Kidney (tissue), 14 donors: Measurements from ENCODE around the gene EEIG1. TPM values are rescaled to one million over a fixed set of nuclear protein-coding genes. Genes with fewer than 3 reads are reported as not detected.
A peak's percentile ranks its signal among the peaks of the same experiment; 100 is the strongest.

ENCODE experiments used
- DNase-seq, 5 donors: peaks; one replicate each; pipeline ENCODE4 v3.0.0-alpha.2; 2013 to 2020
- FAIRE-seq: peaks from 2 replicates; lab custom pipeline; 2012; peaks lifted over from hg19 to GRCh38; lab: Jason Lieb, UNC
- H3K27ac ChIP-seq, 2 donors: one replicate each; pipeline ENCODE4 v1.7.0; 2013; ENCODE audit warnings: low read depth in 2 of 2, low read length in 2 of 2, inconsistent platforms in 1 of 2
- H3K27me3 ChIP-seq: one replicate; pipeline ENCODE4 v1.7.1; 2013; ENCODE audit warnings: low read length, inconsistent platforms; ENCODE audit not compliant: control insufficient read depth, insufficient read depth
- H3K36me3 ChIP-seq, 3 donors: one replicate each; pipeline versions ENCODE4 v1.7.0 to v1.7.1; 2013; ENCODE audit warnings: low read length in 3 of 3, control low read depth in 1 of 3, inconsistent platforms in 1 of 3; ENCODE audit not compliant: insufficient read depth in 3 of 3, control insufficient read depth in 2 of 3
- H3K4me1 ChIP-seq, 3 donors: one replicate each; pipeline versions ENCODE4 v1.7.0 to v1.7.1; 2013; ENCODE audit warnings: low read length in 3 of 3, inconsistent platforms in 1 of 3, low read depth in 1 of 3; ENCODE audit not compliant: control insufficient read depth in 2 of 3, insufficient read depth in 2 of 3
- H3K4me3 ChIP-seq, 3 donors: one replicate each; pipeline versions ENCODE4 v1.7.0 to v1.8.1; 2013; ENCODE audit warnings: low read length in 3 of 3, control low read depth in 1 of 3, inconsistent platforms in 1 of 3
- H3K9ac ChIP-seq, 3 donors: one replicate each; pipeline versions ENCODE4 v1.7.0 to v1.7.1; 2013; ENCODE audit warnings: low read length in 3 of 3, control low read depth in 1 of 3, inconsistent platforms in 1 of 3
- H3K9me3 ChIP-seq, 3 donors: one replicate each; pipeline versions ENCODE4 v1.7.0 to v1.7.1; 2013; ENCODE audit warnings: low read length in 3 of 3, control low read depth in 1 of 3, inconsistent platforms in 1 of 3; ENCODE audit not compliant: control insufficient read depth in 2 of 3, insufficient read depth in 1 of 3
- intact Hi-C: fragments of 100-400 bp; cut with DNase I; formaldehyde crosslinking; loops from one replicate; pipeline ENCODE4 v1.11.1; 2022
- polyA plus RNA-seq: library from polyadenylated mRNA; stranded (reverse); fragments of 350-450 nt; fragmentation: Illumina TruSeq; extraction: RNeasy Lipid Tissue Mini Kit (QIAGEN cat#74804); gene quantifications from one replicate; pipeline ENCODE4 v1.2.3, GENCODE V29; 2014; ENCODE audit warnings: low read depth, low replicate concordance; ENCODE audit not compliant: insufficient read depth
- total RNA-seq: library from RNA; stranded (reverse); fragmentation: NEBNext Ultra II Directional; extraction: Animal tissue kit (Norgen Biotek cat#: 25700); gene quantifications from one replicate; pipeline ENCODE4 v1.2.1, GENCODE V29; 2021
- TF ChIP-seq, protein P1 (sequence below): IDR thresholded peaks from 3 replicates; pipeline ENCODE4 v1.5.1; 2012; ENCODE audit warnings: mild to moderate bottlenecking, moderate library complexity, borderline replicate concordance; ENCODE audit not compliant: insufficient read depth; ENCODE audit errors: extremely low read depth
- donor health status: control.
- donor health status: control.
- donor health status: control.
- donor health status: control.
- donor health status: control.
- donor health status: DM: yes; HTN: yes; CAD: no.
- donor health status: Normal renal cell carcinoma (clear cell type).

The EEIG1 gene
- total and polyA plus RNA-seq, 2 donors from 2014 or later: 34.3 to 75.9 TPM

GRCh38 chr9:127931092-127931881 lies 49.5 kb downstream of the EEIG1 start:
- peaks cover 4% of the 10 kb centered on the region for H3K27me3 ChIP-seq
- H3K4me3 ChIP-seq: peak overlapping the region in 1 of 3 donors; percentile 35
- H3K9ac ChIP-seq: no peak overlapping the region
- TF ChIP-seq, protein P1, sequence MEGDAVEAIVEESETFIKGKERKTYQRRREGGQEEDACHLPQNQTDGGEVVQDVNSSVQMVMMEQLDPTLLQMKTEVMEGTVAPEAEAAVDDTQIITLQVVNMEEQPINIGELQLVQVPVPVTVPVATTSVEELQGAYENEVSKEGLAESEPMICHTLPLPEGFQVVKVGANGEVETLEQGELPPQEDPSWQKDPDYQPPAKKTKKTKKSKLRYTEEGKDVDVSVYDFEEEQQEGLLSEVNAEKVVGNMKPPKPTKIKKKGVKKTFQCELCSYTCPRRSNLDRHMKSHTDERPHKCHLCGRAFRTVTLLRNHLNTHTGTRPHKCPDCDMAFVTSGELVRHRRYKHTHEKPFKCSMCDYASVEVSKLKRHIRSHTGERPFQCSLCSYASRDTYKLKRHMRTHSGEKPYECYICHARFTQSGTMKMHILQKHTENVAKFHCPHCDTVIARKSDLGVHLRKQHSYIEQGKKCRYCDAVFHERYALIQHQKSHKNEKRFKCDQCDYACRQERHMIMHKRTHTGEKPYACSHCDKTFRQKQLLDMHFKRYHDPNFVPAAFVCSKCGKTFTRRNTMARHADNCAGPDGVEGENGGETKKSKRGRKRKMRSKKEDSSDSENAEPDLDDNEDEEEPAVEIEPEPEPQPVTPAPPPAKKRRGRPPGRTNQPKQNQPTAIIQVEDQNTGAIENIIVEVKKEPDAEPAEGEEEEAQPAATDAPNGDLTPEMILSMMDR: no peak
- peaks cover 0 to 33% (median under 1%) of the 10 kb centered on the region in 3 donors for H3K4me1 ChIP-seq
- H3K27ac ChIP-seq: no peak overlapping the region
- intact Hi-C loops: no loop called here
- no peaks in the 10 kb centered on the region for H3K36me3 ChIP-seq
- peak in 3 of 5 donors; percentile 35 to 78 (median 48) for DNase-seq
- FAIRE-seq: no peak
- no peaks in the 10 kb centered on the region for H3K9me3 ChIP-seq

Other genes starting within 250 kb of the EEIG1 start
- gene TOR2A, start 245.7 kb downstream of the EEIG1 start, total RNA-seq: 12.7 TPM
- 14.5 TPM for gene TOR2A, start 245.7 kb downstream of the EEIG1 start, polyA plus RNA-seq
- 27.7 TPM for gene SH2D3C, start 202.3 kb downstream of the EEIG1 start, total RNA-seq
- 13.7 TPM for gene SH2D3C, start 202.3 kb downstream of the EEIG1 start, polyA plus RNA-seq
- 93.5 TPM for gene CDK9, start 195.0 kb downstream of the EEIG1 start, total RNA-seq
- gene CDK9, start 195.0 kb downstream of the EEIG1 start, polyA plus RNA-seq: 45.2 TPM
- gene FPGS, start 178.1 kb downstream of the EEIG1 start, total RNA-seq: 77.2 TPM
- 44.0 TPM for gene FPGS, start 178.1 kb downstream of the EEIG1 start, polyA plus RNA-seq
- gene ENG, start 126.3 kb downstream of the EEIG1 start, total RNA-seq: 135 TPM
- gene ENG, start 126.3 kb downstream of the EEIG1 start, polyA plus RNA-seq: 158 TPM
- 77.9 TPM for gene AK1, start 103.3 kb downstream of the EEIG1 start, total RNA-seq
- gene AK1, start 103.3 kb downstream of the EEIG1 start, polyA plus RNA-seq: 185 TPM
- 74.6 TPM for gene ST6GALNAC6, start 81.4 kb downstream of the EEIG1 start, total RNA-seq
- 75.0 TPM for gene ST6GALNAC6, start 81.4 kb downstream of the EEIG1 start, polyA plus RNA-seq
- 31.4 TPM for gene ST6GALNAC4, start 63.9 kb downstream of the EEIG1 start, total RNA-seq
- 31.6 TPM for gene ST6GALNAC4, start 63.9 kb downstream of the EEIG1 start, polyA plus RNA-seq
- gene PIP5KL1, start 50.2 kb downstream of the EEIG1 start, total RNA-seq: 3.0 TPM
- gene PIP5KL1, start 50.2 kb downstream of the EEIG1 start, polyA plus RNA-seq: 4.3 TPM
- 42.8 TPM for gene DPM2, start 43.1 kb downstream of the EEIG1 start, total RNA-seq
- 70.0 TPM for gene DPM2, start 43.1 kb downstream of the EEIG1 start, polyA plus RNA-seq
- gene NAIF1, start 86.3 kb upstream of the EEIG1 start, total RNA-seq: 12.3 TPM
- 9.7 TPM for gene NAIF1, start 86.3 kb upstream of the EEIG1 start, polyA plus RNA-seq
- gene SLC25A25, start 87.2 kb upstream of the EEIG1 start, total RNA-seq: 24.9 TPM
- gene SLC25A25, start 87.2 kb upstream of the EEIG1 start, polyA plus RNA-seq: 20.4 TPM
- 64.1 TPM for gene PTGES2, start 146.7 kb upstream of the EEIG1 start, total RNA-seq
- 117 TPM for gene PTGES2, start 146.7 kb upstream of the EEIG1 start, polyA plus RNA-seq
- 198 TPM for gene LCN2, start 168.5 kb upstream of the EEIG1 start, total RNA-seq
- 8.2 TPM for gene LCN2, start 168.5 kb upstream of the EEIG1 start, polyA plus RNA-seq
- 55.6 TPM for gene BBLN, start 179.3 kb upstream of the EEIG1 start, total RNA-seq
- gene BBLN, start 179.3 kb upstream of the EEIG1 start, polyA plus RNA-seq: 192 TPM
- 89.9 TPM for gene CIZ1, start 210.6 kb upstream of the EEIG1 start, total RNA-seq
- 48.1 TPM for gene CIZ1, start 210.6 kb upstream of the EEIG1 start, polyA plus RNA-seq
- 22.6 TPM for gene DNM1, start 222.4 kb upstream of the EEIG1 start, total RNA-seq
- 7.3 TPM for gene DNM1, start 222.4 kb upstream of the EEIG1 start, polyA plus RNA-seq